GM12801 (cell line): ENCODE data around the gene SH3PXD2A.

Experiments
- TF ChIP-seq, protein P1 (sequence below): IDR thresholded peaks from one replicate; pipeline ENCODE4 v1.5.1; 2011; ENCODE audit warnings: control low read depth; ENCODE audit not compliant: insufficient read length; ENCODE audit errors: extremely low read depth

The SH3PXD2A gene

DNA sequence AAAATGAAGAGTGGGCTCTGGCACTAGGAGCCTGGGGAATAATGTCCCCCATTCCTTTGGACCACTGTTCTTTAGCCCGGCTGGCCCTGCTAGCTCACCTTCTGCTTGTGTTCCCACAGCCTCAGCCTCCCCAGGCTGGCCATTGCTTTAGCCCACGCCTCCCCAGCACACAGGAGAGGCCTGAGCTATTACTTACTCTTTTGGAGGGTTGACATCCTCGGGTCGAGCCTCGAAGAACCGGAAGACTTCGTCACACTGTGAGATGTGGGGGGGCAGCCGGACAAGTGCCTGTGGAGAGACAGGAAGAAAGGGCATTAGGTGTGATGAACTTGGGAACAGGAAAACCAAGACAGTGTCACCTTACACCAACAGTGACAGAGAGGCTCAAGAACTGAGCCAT is 131.3 kb downstream of the SH3PXD2A start:
- TF ChIP-seq, protein P1, sequence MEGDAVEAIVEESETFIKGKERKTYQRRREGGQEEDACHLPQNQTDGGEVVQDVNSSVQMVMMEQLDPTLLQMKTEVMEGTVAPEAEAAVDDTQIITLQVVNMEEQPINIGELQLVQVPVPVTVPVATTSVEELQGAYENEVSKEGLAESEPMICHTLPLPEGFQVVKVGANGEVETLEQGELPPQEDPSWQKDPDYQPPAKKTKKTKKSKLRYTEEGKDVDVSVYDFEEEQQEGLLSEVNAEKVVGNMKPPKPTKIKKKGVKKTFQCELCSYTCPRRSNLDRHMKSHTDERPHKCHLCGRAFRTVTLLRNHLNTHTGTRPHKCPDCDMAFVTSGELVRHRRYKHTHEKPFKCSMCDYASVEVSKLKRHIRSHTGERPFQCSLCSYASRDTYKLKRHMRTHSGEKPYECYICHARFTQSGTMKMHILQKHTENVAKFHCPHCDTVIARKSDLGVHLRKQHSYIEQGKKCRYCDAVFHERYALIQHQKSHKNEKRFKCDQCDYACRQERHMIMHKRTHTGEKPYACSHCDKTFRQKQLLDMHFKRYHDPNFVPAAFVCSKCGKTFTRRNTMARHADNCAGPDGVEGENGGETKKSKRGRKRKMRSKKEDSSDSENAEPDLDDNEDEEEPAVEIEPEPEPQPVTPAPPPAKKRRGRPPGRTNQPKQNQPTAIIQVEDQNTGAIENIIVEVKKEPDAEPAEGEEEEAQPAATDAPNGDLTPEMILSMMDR, result no peak

DNA sequence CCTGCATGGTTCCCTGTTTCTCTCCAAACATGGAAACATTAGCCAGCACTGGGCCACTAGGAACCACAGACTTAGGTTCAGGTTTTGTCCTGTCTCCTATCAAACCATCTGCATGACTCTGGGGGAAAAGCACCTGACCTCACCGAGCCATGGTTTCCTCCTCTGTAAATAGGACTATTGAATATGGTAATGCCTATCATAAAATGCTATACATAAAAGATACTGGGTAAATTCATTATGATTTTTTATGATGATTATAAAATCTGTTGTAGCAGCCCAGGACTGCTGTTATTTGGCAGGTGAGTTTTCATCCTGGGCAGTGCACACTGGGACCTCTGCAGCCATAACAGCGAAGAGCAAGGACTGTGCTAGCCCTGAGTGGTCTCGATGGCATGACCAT is 131.8 kb downstream of the SH3PXD2A start:
- TF ChIP-seq, protein P1, result no peak

DNA sequence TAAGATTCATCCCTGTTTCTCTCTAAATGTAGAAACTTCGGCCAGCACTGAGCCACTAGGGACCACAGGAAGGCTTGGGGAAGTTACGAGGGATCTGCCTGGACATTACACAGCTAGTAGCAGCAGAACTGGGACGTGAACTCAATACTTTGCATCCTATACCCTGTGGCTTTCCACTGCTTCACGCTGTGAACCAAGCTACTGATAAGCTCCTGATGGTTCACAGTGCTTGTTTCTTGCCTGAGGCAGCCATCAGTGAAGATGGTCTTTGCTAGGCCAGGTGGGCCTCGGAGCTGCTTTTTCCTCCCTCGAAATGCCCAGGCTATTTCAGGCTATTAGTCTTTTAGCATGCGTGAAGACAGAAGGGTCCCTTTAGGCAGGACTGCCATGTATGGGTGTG is 132.7 kb downstream of the SH3PXD2A start:
- TF ChIP-seq, protein P1, result no peak

DNA sequence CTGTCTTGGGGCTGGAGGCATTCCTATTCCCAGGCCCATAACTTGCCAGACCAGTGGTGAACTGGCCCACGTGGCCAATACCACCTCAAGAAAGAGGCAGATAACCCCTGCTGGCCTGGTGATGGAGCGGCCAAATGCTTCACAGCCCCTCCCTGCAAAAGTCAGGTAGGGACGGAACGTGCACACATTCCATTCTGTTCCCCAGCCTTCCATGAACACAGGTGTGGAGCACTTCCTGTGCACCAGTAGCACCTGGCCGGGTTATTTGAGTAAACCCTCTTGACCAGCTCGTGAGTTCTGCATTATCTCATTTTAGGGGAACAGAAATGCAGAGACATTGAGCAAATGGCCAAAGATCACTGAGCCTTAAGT is 134.4 kb downstream of the SH3PXD2A start:
- TF ChIP-seq, protein P1, result no peak

DNA sequence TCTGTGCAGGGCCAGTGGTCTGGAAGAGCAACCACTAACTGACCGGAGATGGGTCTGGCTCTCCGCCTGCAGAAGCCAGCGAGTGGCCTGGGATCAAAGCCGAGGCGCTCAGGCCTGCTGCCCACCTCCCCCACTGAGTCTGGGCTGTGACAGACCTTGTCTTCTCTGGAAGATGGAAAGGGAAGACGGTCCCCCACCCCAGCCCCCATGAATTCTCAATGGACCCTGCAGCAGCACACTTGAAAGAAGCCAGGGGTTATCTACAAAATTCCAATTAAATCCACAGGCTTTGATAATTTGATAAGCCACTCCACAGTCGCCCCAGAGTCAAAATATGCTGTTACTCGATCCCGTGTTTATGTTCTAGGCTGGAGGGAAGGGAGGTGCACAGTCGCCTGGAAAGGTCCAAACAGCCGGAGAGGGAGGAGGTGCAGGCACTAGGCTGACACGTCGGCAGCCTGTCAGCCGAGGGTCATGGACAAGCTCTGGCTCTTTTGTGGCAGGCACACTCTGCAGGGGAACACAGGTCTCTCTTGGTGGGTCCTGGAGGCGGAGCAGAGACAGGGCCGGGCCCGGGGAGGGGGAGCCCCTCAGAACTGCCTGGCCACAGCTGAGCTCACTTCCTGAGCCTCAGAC is 134.9 kb downstream of the SH3PXD2A start:
- TF ChIP-seq, protein P1, result no peak

DNA sequence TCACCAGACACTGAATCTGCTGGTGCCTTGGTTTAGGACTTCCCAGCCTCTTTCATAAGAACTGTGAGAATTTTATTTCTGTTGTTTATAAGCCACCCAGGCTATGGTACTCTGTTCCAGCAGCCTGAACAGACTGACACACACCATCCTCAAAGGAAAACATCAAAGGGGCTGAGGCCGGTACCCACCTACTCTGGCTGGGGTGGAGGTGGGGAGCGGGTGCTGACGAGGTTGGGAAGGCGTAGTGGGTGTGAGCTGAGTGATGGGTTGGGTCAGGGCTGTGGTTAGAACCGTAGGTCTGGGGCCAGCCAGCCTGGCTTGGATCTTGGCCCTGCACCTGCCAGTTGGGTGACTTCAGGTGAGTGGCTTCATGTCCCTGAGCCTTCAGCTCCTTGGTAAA is 136.3 kb downstream of the SH3PXD2A start:
- TF ChIP-seq, protein P1, result no peak

DNA sequence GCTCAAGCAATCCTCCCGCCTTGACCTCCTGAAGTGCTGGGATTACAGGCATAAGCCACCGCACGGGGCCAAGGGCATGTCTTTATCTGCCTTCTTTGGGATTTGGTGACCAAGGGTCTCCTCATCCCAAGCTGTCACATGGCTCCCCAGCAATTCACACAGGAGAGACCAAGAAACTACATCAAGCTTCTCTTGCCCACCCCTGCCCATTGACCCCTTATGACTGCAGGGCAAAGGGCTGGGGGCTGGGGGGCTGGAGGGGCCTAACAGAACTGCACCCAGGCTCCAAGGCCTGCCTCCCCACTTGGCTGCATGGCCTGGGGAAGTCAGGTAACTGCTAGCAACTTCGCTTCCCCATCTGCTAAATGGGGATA is 137.1 kb downstream of the SH3PXD2A start:
- TF ChIP-seq, protein P1, result no peak
